AG04450 (cell line): ENCODE data around the gene BARX2. TPM values are rescaled to one million over a fixed set of nuclear protein-coding genes. Genes with fewer than 3 reads are reported as not detected.

ENCODE experiments used
- CTCF ChIA-PET: fragments of 300-600, 350-600 bp; formaldehyde crosslinking; extraction: SDS; loops from one replicate; lab custom pipeline; 2022; ENCODE audit warnings: antibody characterized with exemption, inconsistent platforms; lab: Charles Lee
- POLR2A ChIA-PET: fragments of 350-600 bp; formaldehyde crosslinking; extraction: SDS; loops from one replicate; lab custom pipeline; 2021; ENCODE audit warnings: antibody characterized with exemption, inconsistent platforms; lab: Yijun Ruan, JAX
- DNase-seq: peaks from one replicate; pipeline ENCODE4 v3.0.0-alpha.2; 2011; ENCODE audit warnings: low read depth, low spot score
- H3K27ac ChIP-seq: one replicate; pipeline ENCODE4 v1.5.1; 2012; ENCODE audit warnings: low read depth, low read length, control low read depth
- H3K27me3 ChIP-seq: one replicate; pipeline ENCODE4 v1.6.0; 2012; ENCODE audit warnings: low read length; ENCODE audit not compliant: control insufficient read depth, insufficient read depth
- H3K4me3 ChIP-seq: 2 replicates; pipeline ENCODE4 v1.5.1; 2011; ENCODE audit warnings: mild to moderate bottlenecking, low read depth, low read length, control low read depth
- H3K9me3 ChIP-seq: 2 replicates; pipeline ENCODE4 v1.5.1; 2012; ENCODE audit warnings: low read length; ENCODE audit not compliant: control insufficient read depth, insufficient read depth
- CTCF ChIP-seq: IDR thresholded peaks from 2 replicates; pipeline ENCODE4 v1.5.1; 2011; ENCODE audit warnings: low read depth, low read length, control low read depth, inconsistent platforms
- polyA plus RNA-seq: library from polyadenylated mRNA; depleted of rRNA; stranded (reverse); fragments of >200 nt; gene quantifications from 2 replicates; pipeline ENCODE4 v1.2.3, GENCODE V29; 2011

The BARX2 gene
- polyA plus RNA-seq, 1 experiment: not detected

GRCh38 chr11:129384415-129384814 is 8.8 kb downstream of the BARX2 start:
- Histone ChIP-seq H3K27me3 (peaks cover 6% of the 10 kb centered on the region), H3K27ac (no peak overlapping the region), H3K4me3 (no peak overlapping the region), H3K9me3 (no peaks in the 10 kb centered on the region)
- no peak for TF ChIP-seq CTCF
- ChIA-PET CTCF (interaction anchor here (1.0 to 2.7 kb wide), 3 partner anchors 21 to 366 kb away, joined by 3 to 10 read pairs (median 3); no protein-coding TSS in a partner anchor), POLR2A (no interaction called here)
- DNase-seq: no peak

- H3K4me3 ChIP-seq: no peak overlapping the region
- no peaks in the 10 kb centered on the region for H3K9me3 ChIP-seq
- POLR2A ChIA-PET: no interaction called here
- H3K27ac ChIP-seq: no peak overlapping the region
- no peak for TF ChIP-seq CTCF
- peaks cover 8% of the 10 kb centered on the region for H3K27me3 ChIP-seq
- DNase-seq: no peak
- CTCF ChIA-PET: interaction anchor here (1.1 to 2.7 kb wide), 3 partner anchors 10 to 365 kb away, joined by 3 to 10 read pairs (median 9); partner anchors contain the start of gene BARX2
Measured at GRCh38 chr11:129385801-129386200, 10.2 kb downstream of the BARX2 start.

GRCh38 chr11:129386795-129387397 is 11.2 kb downstream of the BARX2 start:
- Histone ChIP-seq H3K27ac (no peak overlapping the region), H3K27me3 (peaks cover 9% of the 10 kb centered on the region), H3K4me3 (no peak overlapping the region), H3K9me3 (no peaks in the 10 kb centered on the region)
- ChIA-PET CTCF (interaction anchor here (2.0 to 2.7 kb wide), 2 partner anchors 11 to 364 kb away, joined by 9 to 10 read pairs; partner anchors contain the start of gene BARX2), POLR2A (no interaction called here)
- no peak for TF ChIP-seq CTCF
- DNase-seq: no peak

GRCh38 chr11:129387434-129387833 is 11.8 kb downstream of the BARX2 start:
- Histone ChIP-seq H3K4me3 (no peak overlapping the region), H3K9me3 (no peaks in the 10 kb centered on the region), H3K27me3 (peaks cover 8% of the 10 kb centered on the region), H3K27ac (no peak overlapping the region)
- CTCF ChIA-PET: no interaction called here
- no peak for DNase-seq
- POLR2A ChIA-PET: no interaction called here
- TF ChIP-seq CTCF: no peak

- no peak overlapping the region for H3K27ac ChIP-seq
- TF ChIP-seq CTCF: no peak
- no peak for DNase-seq
- ChIA-PET CTCF (interaction anchor here (0.7 to 1.5 kb wide), 3 partner anchors 13 to 361 kb away, joined by 3 to 5 read pairs (median 3); partner anchors contain the start of gene BARX2), POLR2A (no interaction called here)
- H3K9me3 ChIP-seq: no peaks in the 10 kb centered on the region
- H3K4me3 ChIP-seq: no peak overlapping the region
- H3K27me3 ChIP-seq: peaks cover 3% of the 10 kb centered on the region
Measured at GRCh38 chr11:129388824-129389223, 13.2 kb downstream of the BARX2 start.
